Mucosa of rectum (tissue), 2 donors: ENCODE results near the gene KIAA1191.
"Not testable (repeated sequence)": the region's sequence is repeated elsewhere in the genome, so short reads cannot be mapped to it uniquely, and the experiment has no call there.

Experiments used
- H3K27ac ChIP-seq, 2 donors: one replicate each; pipeline ENCODE4 v1.7.0; 2013; ENCODE audit warnings: inconsistent platforms in 2 of 2, low read depth in 2 of 2, low read length in 2 of 2
- H3K27me3 ChIP-seq, 2 donors: one replicate each; pipeline ENCODE4 v1.7.0; 2013; ENCODE audit warnings: low read length in 2 of 2; ENCODE audit not compliant: control insufficient read depth in 2 of 2, insufficient read depth in 2 of 2
- H3K36me3 ChIP-seq, 2 donors: one replicate each; pipeline ENCODE4 v1.7.0; 2013; ENCODE audit warnings: low read length in 2 of 2; ENCODE audit not compliant: control insufficient read depth in 2 of 2, insufficient read depth in 2 of 2
- H3K4me1 ChIP-seq, 2 donors: one replicate each; pipeline ENCODE4 v1.7.0; 2013; ENCODE audit warnings: low read length in 2 of 2, mild to moderate bottlenecking in 1 of 2; ENCODE audit not compliant: control insufficient read depth in 2 of 2, insufficient read depth in 2 of 2
- H3K4me3 ChIP-seq, 2 donors: one replicate each; pipeline ENCODE4 v1.7.0; 2013; ENCODE audit warnings: low read length in 2 of 2
- H3K9ac ChIP-seq, 2 donors: one replicate each; pipeline ENCODE4 v1.7.0; 2013; ENCODE audit warnings: low read length in 2 of 2, low read depth in 1 of 2, mild to moderate bottlenecking in 1 of 2
- H3K9me3 ChIP-seq, 2 donors: one replicate each; pipeline ENCODE4 v1.7.0; 2013; ENCODE audit warnings: low read length in 2 of 2; ENCODE audit not compliant: control insufficient read depth in 2 of 2
- donor health status: healthy.
- donor health status: Normal muscosa, but diverticular disease.

KIAA1191 gene, protein sequence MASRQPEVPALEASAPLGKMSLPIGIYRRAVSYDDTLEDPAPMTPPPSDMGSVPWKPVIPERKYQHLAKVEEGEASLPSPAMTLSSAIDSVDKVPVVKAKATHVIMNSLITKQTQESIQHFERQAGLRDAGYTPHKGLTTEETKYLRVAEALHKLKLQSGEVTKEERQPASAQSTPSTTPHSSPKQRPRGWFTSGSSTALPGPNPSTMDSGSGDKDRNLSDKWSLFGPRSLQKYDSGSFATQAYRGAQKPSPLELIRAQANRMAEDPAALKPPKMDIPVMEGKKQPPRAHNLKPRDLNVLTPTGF

DNA sequence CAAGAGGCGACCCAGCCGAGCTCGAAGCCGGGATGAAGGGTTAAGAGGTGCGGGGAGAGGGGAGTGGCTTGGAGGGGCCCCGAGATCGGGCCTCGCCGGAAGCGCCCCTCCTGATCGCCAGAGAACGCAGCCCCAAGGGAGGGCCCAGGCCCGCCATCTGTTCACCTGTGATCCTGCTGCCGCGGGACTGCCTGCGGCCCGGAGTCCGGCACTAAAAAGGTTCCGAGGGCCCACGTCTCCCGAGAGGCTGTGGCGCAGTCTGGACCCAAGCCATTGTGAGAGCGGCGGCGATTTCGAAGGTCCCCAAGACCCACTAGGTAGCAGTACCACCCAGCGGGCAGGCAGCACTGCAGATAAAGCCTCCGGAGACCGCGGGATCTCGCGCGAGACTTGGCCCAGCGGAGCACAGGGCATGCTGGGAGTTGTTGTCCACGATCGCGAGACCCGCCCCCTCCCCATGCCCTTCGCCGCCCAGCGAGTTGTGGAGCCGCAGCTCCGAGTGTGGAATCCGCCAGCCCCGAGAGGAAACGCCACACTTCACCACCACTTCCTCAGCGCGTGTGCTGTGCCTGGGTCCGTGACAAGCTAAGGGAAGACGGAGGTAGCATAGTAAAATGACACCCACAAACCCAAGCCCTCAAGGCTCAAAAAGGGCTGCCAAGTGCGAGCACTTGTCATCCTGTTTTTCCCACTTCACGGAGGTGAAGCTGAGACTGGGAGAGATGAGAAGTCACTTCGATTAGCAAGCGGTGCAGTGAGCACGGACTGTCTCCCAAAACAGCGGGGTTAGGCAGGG is at the start of gene KIAA1191:
TSS of gene KIAA1191 (minus strand) at position 328 of the 796 bp plus-strand sequence. CDS start 2,256 bp downstream, outside the sequence.
- Histone ChIP-seq H3K4me3 (peak within 1 kb of the TSS; percentile 89 to 97), H3K36me3 (peaks cover 6 to 9% of the 10 kb centered on the region in 2 donors)

GRCh38 chr5:176410486-176411180 is 49.1 kb upstream of the KIAA1191 start:
- H3K27me3 ChIP-seq, result no peaks in the 10 kb centered on the region
- peak overlapping the region in 1 of 2 donors; percentile 6 for H3K9ac ChIP-seq
- peaks cover 8 to 43% of the 10 kb centered on the region in 2 donors for H3K36me3 ChIP-seq
- H3K27ac ChIP-seq, result no peak overlapping the region
- no peaks in the 10 kb centered on the region for H3K9me3 ChIP-seq
- H3K4me1 ChIP-seq, result peaks cover 27 to 44% of the 10 kb centered on the region in 2 donors
- H3K4me3 ChIP-seq, result no peak overlapping the region

More for the DNA sequence above, at the start of gene KIAA1191:
- Histone ChIP-seq H3K9ac (peak within 1 kb of the TSS; percentile 88 to 90), H3K27me3 (no peaks in the 10 kb centered on the region), H3K4me1 (peaks cover 8 to 14% of the 10 kb centered on the region in 2 donors), H3K9me3 (no peaks in the 10 kb centered on the region), H3K27ac (peak within 1 kb of the TSS; percentile 61 to 76)

GRCh38 chr5:176409765-176410164 is 48.2 kb upstream of the KIAA1191 start:
- no peak overlapping the region for H3K27ac ChIP-seq
- H3K4me3 ChIP-seq, result no peak overlapping the region
- H3K36me3 ChIP-seq, result peaks cover 8 to 43% of the 10 kb centered on the region in 2 donors
- H3K9me3 ChIP-seq, result no peaks in the 10 kb centered on the region
- no peaks in the 10 kb centered on the region for H3K27me3 ChIP-seq
- peaks cover 27 to 45% of the 10 kb centered on the region in 2 donors for H3K4me1 ChIP-seq
- no peak overlapping the region for H3K9ac ChIP-seq

- H3K4me1 ChIP-seq, result peaks cover 24 to 46% of the 10 kb centered on the region in 2 donors
- H3K9ac ChIP-seq, result no peak overlapping the region
- H3K27ac ChIP-seq, result no peak overlapping the region
- no peaks in the 10 kb centered on the region for H3K9me3 ChIP-seq
- H3K27me3 ChIP-seq, result no peaks in the 10 kb centered on the region
- peaks cover 8 to 41% of the 10 kb centered on the region in 2 donors for H3K36me3 ChIP-seq
- no peak overlapping the region for H3K4me3 ChIP-seq
Measured at GRCh38 chr5:176408590-176408989, 47.0 kb upstream of the KIAA1191 start.

DNA sequence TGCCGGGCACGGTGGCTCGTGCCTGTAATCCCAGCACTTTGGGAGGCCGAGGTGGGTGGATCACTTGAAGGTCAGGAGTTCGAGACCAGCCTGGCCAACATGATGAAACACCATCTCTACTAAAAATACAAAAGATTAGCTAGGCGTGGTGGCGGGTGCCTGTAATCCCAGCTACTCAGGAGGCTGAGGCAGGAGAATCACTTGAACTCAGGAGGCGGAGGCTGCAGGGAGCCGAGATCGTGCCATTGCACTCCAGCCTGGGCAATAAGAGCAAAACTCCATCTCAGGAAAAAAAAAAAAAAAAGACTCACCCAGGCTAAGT is 46.6 kb upstream of the KIAA1191 start:
- not testable (repeated sequence) for H3K27me3 ChIP-seq, H3K4me3 ChIP-seq, H3K9me3 ChIP-seq, H3K27ac ChIP-seq, H3K9ac ChIP-seq
- Histone ChIP-seq H3K36me3 (peaks cover 8 to 41% of the 10 kb centered on the region in 2 donors), H3K4me1 (peaks cover 25 to 47% of the 10 kb centered on the region in 2 donors)

DNA sequence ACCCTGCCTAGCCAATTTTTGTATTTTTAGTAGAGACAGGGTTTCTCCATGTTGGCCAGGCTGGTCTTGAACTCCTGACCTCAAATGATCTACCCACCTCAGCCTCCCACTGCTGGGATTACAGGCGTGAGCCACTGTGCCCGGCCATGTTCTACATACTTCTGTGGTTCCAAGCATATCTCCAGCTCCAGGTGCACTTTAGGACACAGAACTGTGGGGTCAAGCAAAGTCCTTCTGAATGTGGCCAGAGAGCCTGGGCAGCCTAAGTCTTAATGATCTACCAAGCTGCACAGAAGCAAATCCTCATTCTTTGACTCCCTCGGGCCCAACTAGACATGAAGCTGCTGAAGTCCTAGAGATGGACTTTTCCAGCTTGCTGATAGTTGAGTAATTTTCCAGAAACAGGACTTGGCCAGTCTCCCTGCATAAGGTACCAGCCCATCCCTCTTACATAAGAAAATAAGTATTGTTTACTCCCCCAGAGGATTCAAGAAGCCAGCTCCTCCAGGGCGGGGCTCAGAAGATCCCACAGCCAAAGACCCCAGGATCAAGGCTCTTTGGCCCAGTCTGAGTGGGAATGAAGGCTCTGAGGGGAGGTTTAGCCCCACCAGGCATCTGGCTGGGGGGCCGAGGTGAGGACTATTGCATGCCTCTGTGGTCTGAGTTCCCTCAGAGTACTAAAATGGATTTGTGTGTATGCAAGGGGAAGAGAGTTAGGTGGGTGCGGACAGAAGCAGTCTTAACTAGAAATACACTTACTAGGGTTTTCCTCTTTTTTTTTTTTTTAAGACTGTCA is 46.1 kb upstream of the KIAA1191 start:
- Histone ChIP-seq H3K4me3 (no peak overlapping the region), H3K9ac (no peak overlapping the region), H3K9me3 (no peaks in the 10 kb centered on the region), H3K27ac (no peak overlapping the region), H3K36me3 (peaks cover 8 to 41% of the 10 kb centered on the region in 2 donors), H3K4me1 (peaks cover 25 to 52% of the 10 kb centered on the region in 2 donors), H3K27me3 (no peaks in the 10 kb centered on the region)

DNA sequence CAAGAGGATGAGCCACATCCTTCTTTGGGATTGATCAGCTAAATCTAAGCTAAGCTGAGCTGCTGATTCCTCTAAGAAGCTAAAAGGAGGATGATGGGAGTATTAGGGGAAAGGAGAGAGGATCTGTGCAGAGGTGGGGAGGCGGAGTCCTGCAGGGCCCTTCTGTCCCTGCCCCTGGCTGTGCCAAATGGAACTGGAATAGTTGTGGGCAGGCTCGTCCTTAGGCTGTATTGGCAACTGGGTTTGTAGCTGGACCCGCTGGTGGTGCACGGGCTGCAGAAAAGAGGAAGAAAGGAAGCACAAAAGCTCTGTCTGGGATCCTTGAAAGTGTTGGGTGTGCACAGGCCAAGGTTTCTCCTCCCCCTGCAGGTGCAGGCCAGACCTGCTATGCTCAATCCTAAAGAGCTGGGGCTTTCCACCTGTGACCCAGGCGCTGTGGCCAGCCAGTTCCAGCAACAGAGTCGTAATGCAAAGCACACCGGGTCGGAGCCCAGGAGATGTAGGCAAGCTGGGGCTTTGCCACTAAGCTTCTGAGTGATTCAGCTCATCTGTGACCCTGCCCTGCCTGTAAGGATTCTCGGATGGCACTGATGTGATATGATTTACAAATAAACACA is 45.0 kb upstream of the KIAA1191 start:
- Histone ChIP-seq H3K9me3 (no peaks in the 10 kb centered on the region), H3K4me3 (no peak overlapping the region), H3K4me1 (peaks cover 32 to 62% of the 10 kb centered on the region in 2 donors), H3K9ac (peak overlapping the region; percentile 47 to 57), H3K36me3 (peaks cover 8 to 41% of the 10 kb centered on the region in 2 donors), H3K27me3 (no peaks in the 10 kb centered on the region), H3K27ac (peak overlapping the region; percentile 90 to 98)

DNA sequence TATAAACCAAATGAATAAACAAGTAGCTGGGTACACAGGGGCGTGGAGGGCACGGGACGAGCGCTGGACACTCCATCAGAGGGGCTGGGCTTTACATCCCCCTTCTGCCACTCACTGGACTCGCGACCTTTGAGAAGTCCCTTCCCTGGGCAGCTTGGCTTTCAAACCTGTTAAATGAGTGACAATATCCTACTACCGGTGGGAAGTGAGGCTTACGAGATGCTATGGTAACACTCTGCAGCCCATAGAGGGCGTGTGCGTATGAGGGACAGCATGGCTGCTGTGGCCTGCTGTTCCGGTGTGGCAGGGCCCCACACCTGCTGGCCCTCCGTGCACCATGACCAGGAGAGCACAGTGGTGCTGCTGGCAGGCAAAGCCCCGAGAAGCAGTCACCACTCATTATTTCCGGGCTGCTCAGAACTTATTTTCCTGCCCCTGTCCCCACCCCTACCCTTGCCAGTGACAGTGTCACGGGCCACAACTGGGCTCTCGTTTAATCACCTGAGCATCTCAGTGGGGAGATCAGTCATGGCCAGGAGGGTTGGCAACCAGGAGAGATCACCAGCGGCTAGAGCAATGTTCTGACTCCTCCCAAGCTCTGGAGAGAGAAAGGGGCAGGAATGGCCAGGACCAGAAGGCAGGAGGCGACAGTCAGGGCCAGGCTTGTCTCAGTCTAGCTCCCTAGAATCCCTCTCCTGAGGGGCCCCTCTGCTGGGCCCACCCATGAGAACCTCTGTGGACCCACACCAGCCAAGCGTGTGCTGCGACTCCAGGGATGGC is 44.3 kb upstream of the KIAA1191 start:
- Histone ChIP-seq H3K27me3 (no peaks in the 10 kb centered on the region), H3K27ac (peak overlapping the region; percentile 90 to 98), H3K4me1 (peaks cover 39 to 63% of the 10 kb centered on the region in 2 donors), H3K9ac (peak overlapping the region; percentile 15 to 57), H3K9me3 (no peaks in the 10 kb centered on the region), H3K4me3 (no peak overlapping the region), H3K36me3 (peaks cover 8 to 42% of the 10 kb centered on the region in 2 donors)
